Activated CD4-positive, alpha-beta T cell treated with anti-CD3 and anti-CD28 coated beads, Interleukin-2, amount 50 U/mL, for 1 hour (primary cell): ENCODE data around the gene PCDHB14.
"Not testable (repeated sequence)": the region's sequence is repeated elsewhere in the genome, so short reads cannot be mapped to it uniquely, and the experiment has no call there.

Source experiments
- DNase-seq: peaks from one replicate; pipeline ENCODE4 v3.0.0-alpha.2; 2020

Gene PCDHB14

DNA sequence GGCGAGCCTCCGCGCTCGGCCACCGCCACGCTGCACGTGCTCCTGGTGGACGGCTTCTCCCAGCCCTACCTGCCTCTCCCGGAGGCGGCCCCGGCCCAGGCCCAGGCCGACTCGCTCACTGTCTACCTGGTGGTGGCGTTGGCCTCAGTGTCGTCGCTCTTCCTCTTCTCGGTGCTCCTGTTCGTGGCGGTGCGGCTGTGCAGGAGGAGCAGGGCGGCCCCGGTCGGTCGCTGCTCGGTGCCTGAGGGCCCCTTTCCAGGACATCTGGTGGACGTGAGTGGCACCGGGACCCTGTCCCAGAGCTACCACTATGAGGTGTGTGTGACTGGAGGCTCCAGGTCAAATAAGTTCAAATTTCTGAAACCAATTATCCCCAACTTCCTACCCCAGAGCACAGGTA, 12.3 kb upstream of the PCDHB14 start:
- not testable (repeated sequence) for DNase-seq

GRCh38 chr5:141213656-141214339, 9.3 kb upstream of the PCDHB14 start, which contains the start of gene PCDHB13:
Gene PCDHB13, plus strand, starts transcription at chr5:141213919. Its CDS starts 205 bp downstream, at chr5:141214124.
- peak; percentile 14 for DNase-seq

DNA sequence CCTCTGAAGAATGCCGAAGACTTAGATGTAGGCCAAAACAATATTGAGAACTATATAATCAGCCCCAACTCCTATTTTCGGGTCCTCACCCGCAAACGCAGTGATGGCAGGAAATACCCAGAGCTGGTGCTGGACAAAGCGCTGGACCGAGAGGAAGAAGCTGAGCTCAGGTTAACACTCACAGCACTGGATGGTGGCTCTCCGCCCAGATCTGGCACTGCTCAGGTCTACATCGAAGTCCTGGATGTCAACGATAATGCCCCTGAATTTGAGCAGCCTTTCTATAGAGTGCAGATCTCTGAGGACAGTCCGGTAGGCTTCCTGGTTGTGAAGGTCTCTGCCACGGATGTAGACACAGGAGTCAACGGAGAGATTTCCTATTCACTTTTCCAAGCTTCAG, 8.6 kb upstream of the PCDHB14 start:
- DNase-seq, result not testable (repeated sequence)

GRCh38 chr5:141215504-141215903, 7.6 kb upstream of the PCDHB14 start:
- not testable (repeated sequence) for DNase-seq

GRCh38 chr5:141216035-141216434, 7.1 kb upstream of the PCDHB14 start:
- DNase-seq, result not testable (repeated sequence)

DNA sequence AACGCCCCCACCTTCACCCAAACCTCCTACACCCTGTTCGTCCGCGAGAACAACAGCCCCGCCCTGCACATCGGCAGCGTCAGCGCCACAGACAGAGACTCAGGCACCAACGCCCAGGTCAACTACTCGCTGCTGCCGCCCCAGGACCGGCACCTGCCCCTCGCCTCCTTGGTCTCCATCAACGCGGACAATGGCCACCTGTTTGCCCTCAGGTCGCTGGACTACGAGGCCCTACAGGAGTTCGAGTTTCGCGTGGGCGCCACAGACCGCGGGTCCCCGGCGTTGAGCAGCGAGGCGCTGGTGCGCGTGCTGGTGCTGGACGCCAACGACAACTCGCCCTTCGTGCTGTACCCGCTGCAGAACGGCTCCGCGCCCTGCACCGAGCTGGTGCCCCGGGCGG, 1.7 kb downstream of the PCDHB14 start:
- not testable (repeated sequence) for DNase-seq

GRCh38 chr5:141225421-141225820, 2.3 kb downstream of the PCDHB14 start:
- DNase-seq, result not testable (repeated sequence)

DNA sequence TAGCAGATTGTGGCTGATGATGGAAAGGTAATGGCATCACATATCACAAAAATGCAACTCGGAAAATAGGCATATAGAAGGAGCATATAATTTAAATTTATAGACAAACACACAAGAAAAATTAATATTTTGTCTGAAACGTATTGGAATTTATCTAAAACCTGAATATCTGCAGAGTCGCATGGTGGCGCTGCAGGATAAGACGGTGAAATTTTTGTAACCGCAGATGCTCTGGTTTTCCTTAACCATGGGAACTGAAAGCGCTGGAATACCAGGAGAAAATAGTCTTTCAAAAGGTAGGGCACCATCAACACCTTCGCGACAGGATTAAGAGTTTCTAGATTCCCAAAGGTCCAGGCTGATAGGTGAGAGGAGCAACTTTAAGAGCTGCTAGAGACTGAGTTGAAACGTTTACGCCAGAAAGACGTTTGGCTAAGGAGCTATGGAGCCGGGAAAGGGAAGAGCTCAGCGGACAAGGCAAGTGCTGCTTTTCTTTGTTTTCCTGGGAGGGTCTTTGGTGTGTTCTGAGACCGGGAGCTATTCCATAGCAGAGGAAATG, 11.0 kb downstream of the PCDHB14 start:
- no peak for DNase-seq

- not testable (repeated sequence) for DNase-seq
Observed at GRCh38 chr5:141235922-141236321, 12.8 kb downstream of the PCDHB14 start.

DNA sequence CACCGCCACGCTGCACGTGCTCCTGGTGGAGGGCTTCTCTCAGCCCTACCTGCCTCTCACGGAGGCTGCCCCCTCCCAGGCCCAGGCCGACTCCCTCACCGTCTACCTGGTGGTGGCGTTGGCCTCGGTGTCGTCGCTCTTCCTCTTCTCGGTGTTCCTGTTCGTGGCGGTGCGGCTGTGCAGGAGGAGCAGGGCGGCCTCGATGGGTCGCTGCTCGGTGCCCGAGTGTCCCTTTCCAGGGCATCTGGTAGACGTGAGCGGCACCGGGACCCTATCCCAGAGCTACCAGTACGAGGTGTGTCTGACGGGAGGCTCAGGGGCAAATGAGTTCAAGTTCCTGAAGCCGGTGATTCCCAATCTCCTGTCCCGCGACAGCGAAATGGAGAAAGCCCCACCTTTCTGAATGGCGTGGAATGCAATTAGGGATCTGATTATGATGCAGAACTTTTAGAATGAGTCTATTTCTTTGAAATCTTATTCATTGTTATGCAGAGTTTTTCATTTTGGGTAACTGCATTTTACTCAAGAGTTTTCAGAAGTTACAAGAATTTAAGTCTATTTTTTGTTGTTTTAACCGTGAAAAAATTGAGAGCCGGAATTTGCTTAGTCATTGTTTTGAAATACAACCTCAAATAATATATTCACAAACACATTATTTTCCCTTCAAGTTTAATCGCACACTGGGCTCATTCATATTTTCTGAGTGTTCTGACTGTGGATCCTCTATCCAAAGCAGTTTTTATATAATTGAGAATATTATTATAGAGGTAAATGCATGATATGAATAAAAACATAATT, 13.6 kb downstream of the PCDHB14 start:
- DNase-seq, result no peak

DNA sequence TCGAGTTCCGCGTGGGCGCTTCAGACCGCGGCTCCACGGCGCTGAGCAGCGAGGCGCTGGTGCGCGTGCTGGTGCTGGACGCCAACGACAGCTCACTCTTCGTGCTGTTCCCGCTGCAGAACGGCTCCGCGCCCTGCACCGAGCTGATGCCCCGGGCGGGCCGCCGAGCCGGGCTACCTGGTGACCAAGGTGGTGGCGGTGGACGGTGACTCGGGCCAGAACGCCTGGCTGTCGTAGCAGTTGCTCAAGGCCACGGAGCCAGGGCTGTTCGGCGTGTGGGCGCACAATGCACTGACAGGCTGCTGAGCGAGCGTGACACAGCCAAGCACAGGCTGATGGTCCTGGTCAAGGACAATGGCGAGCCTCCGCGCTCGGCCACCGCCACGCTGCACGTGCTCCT, 18.4 kb downstream of the PCDHB14 start:
- no peak for DNase-seq

GRCh38 chr5:141245250-141245717, 22.1 kb downstream of the PCDHB14 start, which contains the start of gene PCDHB15:
Gene PCDHB15, plus strand, starts transcription at chr5:141245395. Its CDS starts 184 bp downstream, at chr5:141245579.
- no peak for DNase-seq

- DNase-seq, result not testable (repeated sequence)
Observed at GRCh38 chr5:141246971-141247370, 23.8 kb downstream of the PCDHB14 start.

DNA sequence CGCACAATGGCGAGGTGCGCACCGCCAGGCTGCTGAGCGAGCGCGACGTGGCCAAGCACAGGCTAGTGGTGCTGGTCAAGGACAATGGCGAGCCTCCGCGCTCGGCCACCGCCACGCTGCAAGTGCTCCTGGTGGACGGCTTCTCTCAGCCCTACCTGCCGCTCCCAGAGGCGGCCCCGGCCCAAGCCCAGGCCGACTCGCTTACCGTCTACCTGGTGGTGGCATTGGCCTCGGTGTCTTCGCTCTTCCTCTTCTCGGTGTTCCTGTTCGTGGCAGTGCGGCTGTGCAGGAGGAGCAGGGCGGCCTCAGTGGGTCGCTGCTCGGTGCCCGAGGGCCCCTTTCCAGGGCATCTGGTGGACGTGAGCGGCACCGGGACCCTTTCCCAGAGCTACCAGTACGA, 24.3 kb downstream of the PCDHB14 start:
- not testable (repeated sequence) for DNase-seq

DNA sequence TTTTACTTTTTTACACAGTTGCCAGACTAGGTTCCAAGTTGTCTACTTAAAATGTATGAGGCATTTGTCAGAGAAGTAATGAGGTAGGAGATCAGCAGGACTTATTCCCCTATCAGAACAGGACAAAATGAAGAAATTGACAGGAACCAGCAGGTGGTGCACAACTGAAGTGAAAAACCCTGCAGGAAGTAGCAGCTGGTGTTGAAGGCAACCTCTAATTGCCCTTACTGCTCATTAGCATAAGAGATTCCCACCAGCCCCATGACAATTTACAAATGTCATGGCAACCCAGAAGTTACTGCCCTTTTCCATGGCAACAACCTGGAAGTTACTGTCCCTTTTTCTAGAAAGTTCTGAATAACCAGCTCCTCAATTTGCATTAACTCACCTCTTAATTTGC, 27.4 kb downstream of the PCDHB14 start:
- no peak for DNase-seq

DNA sequence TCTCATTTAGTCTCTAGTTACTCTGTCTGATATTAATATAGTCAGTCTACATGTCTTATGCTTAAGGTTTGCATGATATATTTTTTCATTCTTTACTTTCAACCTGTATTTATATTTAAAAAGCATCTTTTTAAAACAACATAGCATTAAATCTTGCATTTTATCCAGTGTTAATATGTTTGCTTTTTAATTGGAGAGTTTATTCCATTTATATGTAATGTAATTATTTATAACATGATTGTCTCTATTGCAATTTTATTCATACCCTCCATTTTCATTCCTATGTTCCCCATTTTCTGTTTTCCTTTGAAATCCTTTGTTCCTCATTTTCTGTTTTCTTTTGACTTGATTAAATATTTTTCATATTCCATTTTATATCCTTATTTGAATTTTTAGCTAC, 35.3 kb downstream of the PCDHB14 start:
- DNase-seq, result no peak

DNA sequence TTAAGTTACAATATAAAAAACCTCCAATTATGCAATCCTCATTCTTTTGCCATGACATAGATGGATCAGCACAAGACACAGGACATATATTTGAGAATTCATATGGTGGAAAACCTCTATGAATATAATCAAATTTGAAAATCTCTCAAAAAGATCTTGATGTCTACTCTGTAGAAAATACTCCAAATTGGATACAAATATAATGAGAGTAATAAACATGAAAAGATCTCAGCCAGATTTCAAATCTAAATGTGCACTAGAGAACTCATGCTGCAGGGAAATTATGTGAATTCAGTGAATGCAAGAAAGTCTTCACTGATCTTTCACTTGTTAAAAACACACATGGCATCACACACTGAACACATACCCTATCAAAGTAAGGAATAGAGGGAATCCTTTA, 35.8 kb downstream of the PCDHB14 start:
- DNase-seq, result no peak

GRCh38 chr5:141260458-141261237, 37.5 kb downstream of the PCDHB14 start:
- no peak for DNase-seq

DNA sequence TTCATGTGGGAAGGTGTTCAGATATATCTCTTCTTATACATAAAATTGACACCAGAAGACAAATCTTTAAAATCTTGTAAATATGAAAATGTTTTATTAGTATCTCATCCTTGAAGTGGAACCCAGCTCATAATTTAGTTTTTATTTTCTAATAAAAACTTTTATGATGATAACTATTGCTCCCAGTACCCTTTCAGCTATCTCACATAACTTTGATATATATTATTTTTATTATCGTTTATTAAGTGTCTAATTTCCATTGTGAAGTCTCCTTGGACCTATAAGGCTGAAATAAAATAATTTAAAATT, 38.0 kb downstream of the PCDHB14 start:
- DNase-seq, result no peak

- DNase-seq, result no peak
Observed at GRCh38 chr5:141269195-141269594, 46.1 kb downstream of the PCDHB14 start.

DNA sequence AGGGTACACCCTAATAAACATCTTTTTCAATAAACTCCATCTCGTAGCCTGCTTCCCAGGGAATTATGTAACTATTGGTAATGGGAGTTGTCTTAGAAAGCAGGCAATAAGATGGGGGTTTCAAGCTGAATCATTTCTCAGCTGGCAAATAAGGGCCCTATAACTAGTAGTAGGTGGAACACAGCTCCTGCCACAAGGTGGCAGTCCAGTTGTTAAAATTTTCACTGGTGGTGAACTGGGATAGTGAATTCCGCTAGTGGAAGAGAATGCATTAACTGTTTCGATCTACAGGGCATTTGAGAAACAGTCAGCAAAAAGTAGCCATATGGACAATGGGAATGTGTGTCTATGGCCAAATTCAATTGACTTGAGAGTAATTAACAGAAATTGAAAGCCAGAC, 49.8 kb downstream of the PCDHB14 start:
- no peak for DNase-seq
